ENCODE data around the gene SLC16A11. TPM values are rescaled to one million over a fixed set of nuclear protein-coding genes. Genes with fewer than 3 reads are reported as not detected.
A peak's percentile ranks its signal among the peaks of the same experiment; 100 is the strongest.

The SLC16A11 gene
- total RNA-seq, 1 experiment from 2014 or later: not detected

GRCh38 chr17:7026471-7027115, 17.3 kb downstream of the SLC16A11 start:
- DNase-seq (ENCODE audit: low read depth): no peak

DNA sequence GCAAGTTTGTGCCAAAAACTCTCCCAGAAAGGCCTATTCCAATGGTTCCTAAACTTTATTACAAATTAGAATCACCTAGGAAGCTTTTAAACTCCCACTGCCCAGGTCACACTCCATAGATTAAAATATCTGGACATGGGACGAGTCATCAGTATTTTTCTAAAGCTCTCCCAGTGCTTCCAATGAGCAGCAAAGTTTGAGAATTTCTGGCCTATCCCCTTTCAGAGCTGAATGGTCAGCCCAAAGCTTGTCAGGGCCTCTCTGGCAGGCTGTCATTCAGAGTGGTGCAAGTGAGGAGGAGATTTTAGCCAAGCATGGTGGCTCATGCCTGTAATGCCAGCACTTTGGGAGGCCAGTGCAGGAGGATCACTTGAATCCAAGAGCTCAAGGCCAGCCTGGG, 18.6 kb downstream of the SLC16A11 start:
- DNase-seq (ENCODE audit: low read depth): no peak

GRCh38 chr17:7024402-7024785, 19.5 kb downstream of the SLC16A11 start:
- no peak for DNase-seq (ENCODE audit: low read depth)

- peak; percentile 67 for DNase-seq (ENCODE audit: low read depth)
Measured at GRCh38 chr17:7023576-7024401, 20.1 kb downstream of the SLC16A11 start.

- DNase-seq (ENCODE audit: low read depth): no peak
Measured at GRCh38 chr17:7022781-7023571, 20.9 kb downstream of the SLC16A11 start, which contains the start of gene BCL6B. Gene BCL6B (plus strand): TSS chr17:7023050. CDS start chr17:7023672, 622 bp downstream.

GRCh38 chr17:7021993-7022778, 21.7 kb downstream of the SLC16A11 start:
- peak; percentile 82 for DNase-seq (ENCODE audit: low read depth)

- no peak for DNase-seq (ENCODE audit: low read depth)
Measured at GRCh38 chr17:7020894-7021664, 22.8 kb downstream of the SLC16A11 start.

- peak; percentile 59 for DNase-seq (ENCODE audit: low read depth)
Measured at GRCh38 chr17:7019839-7020519, 23.9 kb downstream of the SLC16A11 start.

DNA sequence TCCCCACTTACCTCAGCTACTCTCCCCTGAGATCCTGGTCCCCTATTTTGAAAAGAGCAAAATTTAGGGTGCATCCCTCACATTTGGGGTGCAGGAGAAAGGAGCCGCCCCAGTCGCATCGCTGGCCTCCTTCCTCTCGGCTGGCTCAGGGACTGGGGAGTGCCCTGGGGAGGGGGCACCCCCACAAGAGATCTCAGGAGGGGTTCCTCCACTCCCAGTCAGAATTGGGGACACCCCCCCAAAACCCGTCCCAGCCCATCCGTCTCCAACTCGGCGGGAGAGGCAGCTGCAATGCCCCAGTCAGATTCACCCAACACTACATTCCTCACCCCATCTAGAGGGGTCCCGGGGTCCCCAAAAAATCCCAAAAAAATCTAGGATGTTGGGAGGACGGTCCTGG, 24.5 kb downstream of the SLC16A11 start:
- DNase-seq (ENCODE audit: low read depth): no peak

DNA sequence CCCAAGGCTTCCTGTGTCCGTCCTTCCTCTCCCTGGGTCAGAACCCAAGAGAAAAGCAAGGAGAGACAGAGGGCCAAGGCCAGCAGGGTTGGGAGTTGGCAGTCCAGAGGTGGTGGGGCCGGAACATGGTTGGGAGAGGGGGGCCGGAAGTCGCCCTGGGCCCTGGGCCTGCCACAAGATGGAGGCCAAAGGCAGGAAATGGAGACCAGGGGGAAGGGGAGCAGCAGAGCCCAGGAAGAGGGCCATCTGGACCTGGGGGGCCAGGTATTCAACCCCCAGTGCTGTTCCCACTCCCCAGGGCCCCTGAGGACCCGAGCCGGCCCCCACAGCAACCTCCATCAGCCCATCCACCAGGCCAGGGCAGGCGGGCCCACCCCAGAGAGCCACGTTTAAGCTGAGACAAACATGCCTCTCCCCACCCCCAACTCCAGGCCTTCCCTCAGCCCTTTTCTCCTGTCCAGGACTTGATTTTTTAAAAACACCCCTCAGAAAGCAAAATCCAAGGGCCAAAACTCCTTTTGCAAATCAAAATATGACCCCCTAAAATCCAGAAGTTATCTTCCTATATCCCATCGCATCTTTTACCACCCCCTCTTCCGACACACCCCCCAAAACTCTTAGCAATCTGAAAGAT, 25.4 kb downstream of the SLC16A11 start:
- no peak for DNase-seq (ENCODE audit: low read depth)

DNA sequence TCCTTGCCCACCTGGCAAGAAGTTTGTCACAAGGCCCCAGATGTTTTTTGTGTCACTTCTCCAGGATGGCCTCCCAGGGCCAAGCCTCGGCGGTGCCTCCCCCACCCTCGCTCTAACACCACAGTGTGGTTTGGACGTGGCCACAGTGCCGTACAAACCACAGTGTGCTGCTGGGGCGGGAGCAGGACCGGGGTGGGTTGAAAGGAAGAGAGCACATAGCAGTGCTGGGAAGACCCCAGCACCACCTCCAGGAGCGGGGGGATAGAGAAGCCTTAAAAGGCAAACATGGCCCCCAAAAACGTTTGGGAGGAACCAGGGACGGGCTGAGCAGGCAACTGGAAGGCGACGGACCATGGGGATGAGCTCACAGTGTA, 26.1 kb downstream of the SLC16A11 start:
- DNase-seq (ENCODE audit: low read depth): no peak

DNA sequence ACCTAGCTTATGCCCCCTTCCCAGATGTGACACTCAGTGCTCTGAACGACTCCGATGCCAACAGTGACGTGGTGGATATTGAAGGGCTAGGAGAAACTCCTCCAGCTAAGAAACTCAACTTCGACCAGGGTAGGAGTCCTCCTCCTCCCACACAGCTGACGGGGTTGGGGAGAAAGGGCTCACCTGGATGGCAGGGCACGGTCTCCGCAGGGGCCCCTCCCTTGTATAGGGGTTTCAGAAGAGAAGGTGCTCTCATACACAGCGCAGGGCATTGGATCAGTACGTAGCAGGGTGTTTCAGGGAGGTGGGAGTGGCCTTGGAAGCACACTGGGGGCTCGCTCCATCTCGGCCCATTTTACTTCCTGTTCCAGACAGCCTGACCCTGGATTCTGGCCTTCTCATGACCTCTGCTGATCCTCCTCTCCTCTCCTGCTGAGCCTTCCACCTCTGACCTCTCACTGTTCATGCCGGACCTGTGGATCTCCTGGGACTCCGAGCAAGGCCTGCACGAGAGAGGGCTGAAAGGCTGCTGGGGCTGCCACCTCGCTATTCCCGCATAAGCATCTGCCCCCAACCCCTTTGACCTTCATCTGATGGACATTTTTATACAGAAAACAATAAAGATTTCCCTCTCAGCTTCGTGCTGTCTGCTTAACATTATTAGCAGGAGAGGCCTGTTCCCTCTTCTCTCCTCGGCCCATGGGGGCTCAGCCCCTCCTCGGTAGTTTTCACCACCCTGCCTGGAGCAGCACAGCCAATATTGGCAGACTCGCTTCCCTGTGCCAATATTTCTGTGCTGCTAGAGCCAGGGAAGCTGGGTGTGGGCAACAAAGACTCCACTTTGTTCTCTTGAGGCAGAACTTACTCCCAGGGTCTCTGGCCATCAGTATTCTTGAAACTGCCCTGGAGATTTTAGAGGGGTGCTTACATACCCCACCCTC, 26.7 kb downstream of the SLC16A11 start:
- no peak for DNase-seq (ENCODE audit: low read depth)

DNA sequence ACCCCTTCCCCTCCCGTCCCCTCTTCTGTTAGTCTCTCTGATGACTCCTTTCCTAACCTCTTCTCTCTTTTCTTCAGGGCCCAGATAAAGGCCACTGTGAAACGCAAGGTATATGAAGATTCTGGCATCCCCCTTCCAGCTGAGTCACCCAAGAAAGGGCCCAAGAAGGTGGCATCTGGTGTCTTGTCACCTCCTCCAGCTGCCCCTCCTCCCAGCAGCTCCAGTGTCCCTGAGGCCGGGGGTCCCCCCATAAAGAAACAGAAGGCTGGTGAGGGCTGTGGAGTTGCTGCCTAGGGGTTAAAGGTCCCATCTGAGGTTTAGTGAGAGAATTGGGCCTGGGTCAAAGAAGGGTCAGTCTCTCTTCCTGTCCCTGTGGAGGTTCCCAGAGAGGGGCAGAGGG, 27.5 kb downstream of the SLC16A11 start:
- no peak for DNase-seq (ENCODE audit: low read depth)

- peak; percentile 89 for DNase-seq (ENCODE audit: low read depth)
Measured at GRCh38 chr17:7014995-7015958, 28.6 kb downstream of the SLC16A11 start.

DNA sequence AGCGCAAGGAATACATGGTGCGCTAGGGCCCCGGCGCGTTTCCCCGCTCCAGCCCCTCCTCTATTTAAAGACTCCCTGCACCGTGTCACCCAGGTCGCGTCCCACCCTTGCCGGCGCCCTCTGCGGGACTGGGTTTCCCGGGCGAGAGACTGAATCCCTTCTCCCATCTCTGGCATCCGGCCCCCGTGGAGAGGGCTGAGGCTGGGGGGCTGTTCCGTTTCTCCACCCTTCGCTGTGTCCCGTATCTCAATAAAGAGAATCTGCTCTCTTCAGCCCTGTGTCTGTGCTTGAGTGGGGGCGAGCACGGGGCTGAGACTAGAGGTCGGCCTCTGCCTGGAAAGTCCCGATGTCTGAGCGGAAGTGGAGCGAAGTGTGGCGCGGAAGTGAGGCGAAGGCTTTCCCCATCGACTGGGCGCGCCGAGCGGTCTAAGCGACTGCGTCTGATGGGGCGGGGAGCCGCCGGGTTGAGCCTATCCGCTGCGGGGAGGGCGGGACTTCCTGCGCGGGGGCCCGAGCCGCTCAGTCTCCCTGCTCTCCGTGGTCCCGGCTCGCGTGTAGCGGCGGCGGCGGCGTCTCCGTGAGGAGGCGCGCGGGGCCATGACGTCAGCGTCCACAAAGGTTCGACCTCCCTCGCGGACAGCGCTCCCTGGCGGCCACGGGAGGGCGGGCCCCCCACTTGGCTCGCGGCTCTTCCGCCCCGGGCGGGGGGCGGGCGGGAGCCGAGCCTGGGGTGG, 29.5 kb downstream of the SLC16A11 start:
- DNase-seq (ENCODE audit: low read depth): peak; percentile 99

DNA sequence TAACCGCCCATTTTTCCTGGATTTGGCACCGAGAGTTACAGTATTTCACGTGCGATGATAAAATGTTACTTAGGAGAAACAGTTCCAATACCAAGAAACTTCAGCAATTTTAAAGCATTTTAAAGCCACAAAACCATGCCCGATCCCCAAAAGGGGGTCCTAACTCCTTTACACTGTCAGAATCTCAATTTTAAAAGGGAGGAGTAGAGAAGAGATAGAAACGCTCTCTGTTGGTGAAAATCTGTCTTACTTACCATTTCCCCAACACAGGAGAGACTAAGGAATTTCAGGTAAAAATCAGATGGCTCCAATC, 32.0 kb downstream of the SLC16A11 start:
- DNase-seq (ENCODE audit: low read depth): no peak

GRCh38 chr17:7011415-7011814, 32.5 kb downstream of the SLC16A11 start:
- no peak for DNase-seq (ENCODE audit: low read depth)

Measured in Daoy (cell line).